HG02885 (cell line): ENCODE results near the gene TBCCD1.

ENCODE experiments used
- ATAC-seq: cut with Tn5 transposase; IDR thresholded peaks from one replicate; pipeline ENCODE4 v1.9.1; 2021; ENCODE audit warnings: mild to moderate bottlenecking; ENCODE audit not compliant: unreplicated experiment, poor library complexity

Gene TBCCD1, protein sequence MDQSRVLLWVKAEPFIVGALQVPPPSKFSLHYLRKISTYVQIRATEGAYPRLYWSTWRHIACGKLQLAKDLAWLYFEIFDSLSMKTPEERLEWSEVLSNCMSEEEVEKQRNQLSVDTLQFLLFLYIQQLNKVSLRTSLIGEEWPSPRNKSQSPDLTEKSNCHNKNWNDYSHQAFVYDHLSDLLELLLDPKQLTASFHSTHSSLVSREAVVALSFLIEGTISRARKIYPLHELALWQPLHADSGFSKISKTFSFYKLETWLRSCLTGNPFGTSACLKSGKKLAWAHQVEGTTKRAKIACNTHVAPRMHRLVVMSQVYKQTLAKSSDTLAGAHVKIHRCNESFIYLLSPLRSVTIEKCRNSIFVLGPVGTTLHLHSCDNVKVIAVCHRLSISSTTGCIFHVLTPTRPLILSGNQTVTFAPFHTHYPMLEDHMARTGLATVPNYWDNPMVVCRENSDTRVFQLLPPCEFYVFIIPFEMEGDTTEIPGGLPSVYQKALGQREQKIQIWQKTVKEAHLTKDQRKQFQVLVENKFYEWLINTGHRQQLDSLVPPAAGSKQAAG

DNA sequence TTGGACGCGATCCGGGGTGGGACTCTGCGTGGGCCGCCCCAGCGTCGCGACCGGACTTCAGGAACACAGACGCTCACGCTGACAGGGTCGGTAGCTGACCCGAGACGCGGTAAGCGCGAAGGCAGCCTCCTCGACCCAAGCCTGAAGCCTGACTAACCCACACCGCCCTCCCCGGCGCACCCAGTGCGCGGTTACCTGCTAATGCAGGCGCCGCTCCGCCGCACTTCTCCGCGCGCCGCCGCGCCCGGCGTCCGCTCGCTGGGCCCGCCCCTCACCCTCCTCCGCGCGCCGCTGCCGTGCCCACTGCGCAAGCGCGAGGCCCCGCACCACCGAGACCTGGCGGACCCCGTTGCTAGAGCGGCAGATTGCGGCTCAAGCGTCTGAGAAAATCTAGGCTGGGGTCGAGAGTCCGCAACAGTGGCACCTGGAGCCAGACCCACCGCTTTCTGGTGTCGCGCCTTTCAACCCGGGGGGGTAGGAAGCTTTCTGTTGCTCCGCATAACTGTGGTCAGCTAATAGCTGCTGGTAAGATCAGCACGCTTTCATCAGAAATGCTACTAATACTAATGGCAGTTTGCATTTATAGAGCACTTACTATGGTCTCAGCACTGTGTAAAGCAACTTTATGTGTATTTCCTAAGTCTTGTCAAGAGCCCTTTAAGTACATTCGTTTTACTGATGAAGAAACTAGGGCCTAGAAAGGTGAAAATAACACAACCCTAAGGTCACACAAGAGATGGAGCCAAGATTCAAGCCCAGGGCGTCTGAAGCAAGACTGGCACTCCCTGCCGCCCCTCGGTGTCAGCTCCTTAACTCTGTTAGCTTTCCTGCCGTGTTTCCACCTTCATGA lies at the start of gene TBCCD1:
TSS of gene TBCCD1 (minus strand) at position 268 of the 850 bp plus-strand sequence. CDS start 3,010 bp downstream, outside the sequence.
- peak; percentile 51 for ATAC-seq

DNA sequence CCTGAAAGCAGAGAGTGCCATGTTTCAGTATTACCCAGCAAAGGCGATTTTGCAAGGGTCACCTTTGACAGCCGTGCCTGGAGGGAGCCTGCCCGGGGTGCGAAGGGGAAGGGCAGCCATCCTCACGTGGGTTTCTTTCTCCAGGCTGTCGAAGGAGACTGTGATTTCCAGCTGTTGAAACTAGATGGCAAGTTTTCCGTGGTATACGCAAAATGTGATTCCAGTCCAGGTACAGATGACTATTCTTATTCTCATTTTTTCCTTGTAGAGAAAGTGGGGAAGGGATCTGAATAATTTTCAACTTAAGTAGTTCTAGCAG lies 49.1 kb upstream of the TBCCD1 start:
- no peak for ATAC-seq

- ATAC-seq = peak; percentile 75
Measured at GRCh38 chr3:186614597-186615483, 47.7 kb upstream of the TBCCD1 start.

- no peak for ATAC-seq
Measured at GRCh38 chr3:186614266-186614596, 47.1 kb upstream of the TBCCD1 start.

DNA sequence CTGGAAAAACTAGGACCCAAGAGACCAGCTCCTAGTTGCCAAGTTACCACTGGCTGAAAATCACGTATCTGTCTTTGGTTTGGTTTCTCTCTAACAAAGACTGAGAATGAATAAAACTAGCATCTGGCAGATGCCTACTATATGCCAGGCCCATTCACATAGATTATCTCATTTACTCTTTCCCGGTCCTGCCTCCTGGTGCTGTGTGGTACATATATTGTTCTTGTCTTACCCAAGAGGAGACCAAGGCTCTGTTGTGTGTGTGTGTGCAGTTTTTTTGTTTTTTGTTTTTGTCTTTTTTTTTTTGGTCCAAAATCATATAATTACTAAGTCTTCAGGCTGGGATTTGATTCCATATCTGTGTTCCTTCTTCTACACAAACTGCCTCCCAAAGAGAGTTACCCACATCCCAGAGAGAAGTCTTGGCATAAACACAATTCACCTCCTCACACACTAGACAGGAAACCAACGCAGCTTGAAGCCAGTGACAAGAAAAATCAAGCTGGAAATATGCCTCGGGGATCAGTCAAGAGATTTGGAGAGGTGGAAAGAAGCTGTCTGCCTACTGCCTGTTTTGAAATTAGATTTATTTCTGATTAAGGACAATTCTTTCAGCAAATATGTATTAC lies 46.6 kb upstream of the TBCCD1 start:
- no peak for ATAC-seq

- no peak for ATAC-seq
Measured at GRCh38 chr3:186612721-186613636, 45.8 kb upstream of the TBCCD1 start, which contains the start of gene AHSG. AHSG (plus strand) TSS chr3:186613060; CDS start chr3:186613142, 82 bp downstream.

DNA sequence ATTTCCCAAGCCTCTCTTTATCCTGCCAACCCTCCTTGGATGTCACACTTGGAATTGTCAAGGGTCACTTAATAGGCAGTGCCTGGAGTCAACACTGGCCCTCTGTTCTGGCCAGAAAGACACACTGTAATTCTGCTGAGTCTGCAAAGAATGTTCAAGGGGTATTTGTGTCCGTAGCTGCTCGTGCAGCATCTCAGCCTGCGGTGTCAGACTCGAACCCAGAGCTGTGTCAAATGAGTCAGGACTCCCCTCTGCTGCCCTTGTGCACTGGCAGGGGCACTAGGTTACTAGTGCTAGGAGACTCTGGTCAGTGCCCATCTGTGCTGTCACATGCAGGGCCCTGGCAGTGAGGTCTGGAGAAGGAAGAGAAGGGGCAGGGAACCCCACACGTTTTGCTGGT lies 44.9 kb upstream of the TBCCD1 start:
- ATAC-seq = no peak

GRCh38 chr3:186609247-186609868 lies 42.2 kb upstream of the TBCCD1 start:
- ATAC-seq = no peak

GRCh38 chr3:186608624-186609215 lies 41.6 kb upstream of the TBCCD1 start:
- ATAC-seq = no peak

DNA sequence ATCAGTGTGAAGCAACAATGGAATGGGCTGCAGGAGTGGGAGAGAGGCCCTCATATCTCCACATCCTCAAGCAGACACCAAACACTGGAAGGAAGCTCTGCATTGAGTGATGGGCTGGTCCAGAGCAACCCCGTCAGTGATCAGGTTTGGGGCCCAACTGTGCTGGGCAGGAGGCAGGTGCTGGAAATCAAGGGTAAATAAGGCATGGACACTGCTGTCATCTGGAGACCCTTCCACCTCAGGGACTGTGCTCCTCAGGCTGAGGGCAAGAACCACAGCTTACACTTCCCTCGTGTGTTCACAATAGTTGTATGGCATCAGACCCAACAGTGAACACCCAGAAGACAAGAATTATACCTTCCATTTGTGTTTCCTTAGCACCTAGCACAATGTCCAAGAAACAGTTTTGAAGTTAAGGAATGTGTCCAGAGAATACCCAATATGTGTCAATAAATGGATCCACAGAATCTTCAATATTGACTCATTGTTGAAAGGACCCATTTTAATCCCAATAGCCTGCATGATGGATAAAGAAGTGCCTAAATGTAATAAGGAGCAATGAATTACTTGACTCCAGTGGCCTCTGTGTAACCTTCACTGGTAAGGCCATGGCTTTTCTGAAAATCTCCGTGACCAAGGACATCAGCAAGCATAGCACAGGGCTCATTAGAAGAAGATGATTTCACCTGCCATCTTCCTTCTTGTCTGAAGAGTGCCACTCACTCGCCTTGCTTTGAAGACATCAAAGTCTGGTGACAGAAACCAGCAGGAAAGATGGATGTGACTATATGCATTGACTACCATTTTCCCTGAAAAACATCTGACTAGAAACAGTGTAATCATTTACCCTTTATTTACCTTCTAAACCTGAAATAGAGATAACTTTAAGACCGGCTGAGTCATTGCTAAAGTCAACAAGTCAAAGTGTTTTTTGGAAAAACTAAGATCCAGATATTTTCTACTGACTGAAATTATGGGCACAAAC lies 38.7 kb upstream of the TBCCD1 start:
- ATAC-seq = no peak

DNA sequence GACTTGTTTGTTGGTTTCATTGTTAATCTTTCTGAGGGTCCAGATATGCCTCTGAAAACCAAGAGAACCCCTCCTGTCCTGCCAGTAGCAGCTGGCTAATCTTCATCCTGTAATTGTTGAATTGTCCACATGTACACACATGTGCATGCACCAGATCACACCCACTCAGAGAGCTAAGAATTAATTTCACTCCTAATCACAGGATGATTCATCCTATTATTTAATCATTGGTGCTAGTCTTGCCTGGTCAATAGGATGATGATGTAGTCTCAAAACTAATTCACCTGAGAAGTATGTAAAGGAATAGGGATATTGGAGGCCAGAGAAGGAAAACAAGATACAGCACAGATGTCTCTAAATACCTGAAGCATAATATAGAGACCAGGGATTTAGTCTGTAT lies 37.9 kb upstream of the TBCCD1 start:
- no peak for ATAC-seq

DNA sequence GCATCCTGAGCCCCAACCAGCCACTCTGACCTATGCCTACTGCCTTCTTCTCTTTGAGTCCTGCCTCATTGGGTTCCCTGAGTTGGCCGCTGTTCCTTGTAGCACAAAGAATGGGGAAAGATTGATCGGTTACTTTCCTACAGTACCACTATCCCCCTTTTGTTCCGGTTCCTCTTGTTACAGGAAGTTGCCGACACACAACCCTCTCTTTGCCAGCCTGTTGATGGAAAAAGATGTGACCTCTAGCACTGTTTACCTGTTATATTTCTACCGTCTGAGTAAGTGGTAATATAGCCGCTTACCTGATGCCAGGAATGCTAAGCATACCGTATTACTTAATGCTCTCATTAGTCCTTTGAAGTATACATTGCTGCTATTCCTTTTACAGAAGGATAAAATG lies 36.0 kb upstream of the TBCCD1 start:
- ATAC-seq = no peak

DNA sequence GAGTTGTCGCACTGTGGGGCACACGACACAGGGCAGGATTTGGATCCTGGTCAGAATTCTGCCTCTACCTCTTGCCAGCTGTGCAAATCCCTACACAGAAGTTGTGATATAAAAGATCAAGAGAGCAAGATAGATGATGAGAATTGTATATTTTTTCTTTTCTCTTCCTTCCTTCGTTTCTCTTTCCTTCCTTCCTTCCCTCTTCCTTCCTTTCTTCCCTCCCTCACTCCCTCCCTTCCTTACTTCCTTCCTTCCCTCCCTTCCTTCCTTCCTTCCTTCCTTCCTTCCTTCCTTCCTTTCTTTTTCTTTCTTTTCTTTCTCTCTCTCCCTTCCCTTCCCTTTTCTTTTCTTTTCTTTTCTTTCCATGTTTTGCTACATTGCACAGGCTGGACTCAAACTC lies 33.8 kb upstream of the TBCCD1 start:
- no peak for ATAC-seq

- ATAC-seq = no peak
Measured at GRCh38 chr3:186599785-186600166, 32.6 kb upstream of the TBCCD1 start.

DNA sequence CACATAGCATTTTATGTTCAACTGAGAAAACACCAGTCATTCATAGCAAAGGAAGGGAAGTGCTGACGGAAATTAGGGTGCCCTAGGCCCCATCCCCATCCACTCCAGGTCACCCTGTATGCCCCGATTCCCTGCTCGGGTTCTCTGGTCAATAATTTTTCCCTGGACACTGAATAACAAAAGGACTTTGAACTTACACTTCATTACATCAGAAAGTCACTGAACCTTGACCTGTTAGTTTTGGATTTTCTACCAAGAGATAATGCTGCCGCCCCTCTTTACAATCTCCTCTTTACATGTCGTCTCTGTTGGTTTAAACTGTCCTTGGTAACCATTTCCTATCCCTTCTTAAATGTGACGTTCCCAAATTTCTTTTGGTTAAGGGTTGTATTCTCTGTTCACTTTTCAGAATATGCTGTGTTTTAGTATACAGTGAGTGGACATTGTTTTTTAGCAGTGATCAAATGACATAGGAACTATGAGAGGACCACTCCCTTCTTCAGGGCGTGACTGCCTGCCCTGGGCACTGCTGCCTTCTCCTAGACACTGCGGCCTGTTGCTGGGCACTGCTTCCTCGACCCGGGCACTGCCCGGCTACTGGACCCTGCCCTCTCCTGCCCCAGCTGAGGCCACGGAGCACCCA lies 32.1 kb upstream of the TBCCD1 start:
- ATAC-seq = no peak

GRCh38 chr3:186598794-186599141 lies 31.6 kb upstream of the TBCCD1 start:
- ATAC-seq = no peak
